Amniotic epithelial cell (primary cell): ENCODE measurements around the gene CEP112.

Experiments
- DNase-seq: peaks from one replicate; pipeline ENCODE4 v3.0.0-alpha.2; 2010; ENCODE audit warnings: low read depth

CEP112 gene

GRCh38 chr17:65985571-65985970 lies 206.4 kb downstream of the CEP112 start:
- no peak for DNase-seq

DNA sequence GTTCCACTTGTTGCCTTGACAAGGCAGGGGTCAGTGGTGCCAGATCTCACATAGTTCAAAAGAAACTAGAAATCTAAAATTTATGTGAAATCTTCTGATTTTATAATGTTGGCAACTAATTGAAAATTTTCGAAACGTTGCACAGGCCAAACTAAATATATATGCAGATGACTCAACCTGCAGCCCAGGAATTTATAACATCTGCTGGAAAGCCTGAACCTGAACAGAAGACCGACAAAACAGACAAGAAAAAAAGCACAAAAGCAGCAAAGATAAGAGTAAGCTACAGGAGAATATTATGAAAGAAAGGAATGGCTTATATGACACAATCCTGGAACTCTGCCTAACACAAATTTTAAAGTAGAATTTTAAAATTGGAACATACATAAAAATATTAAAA lies 207.6 kb downstream of the CEP112 start:
- peak; percentile 73 for DNase-seq

DNA sequence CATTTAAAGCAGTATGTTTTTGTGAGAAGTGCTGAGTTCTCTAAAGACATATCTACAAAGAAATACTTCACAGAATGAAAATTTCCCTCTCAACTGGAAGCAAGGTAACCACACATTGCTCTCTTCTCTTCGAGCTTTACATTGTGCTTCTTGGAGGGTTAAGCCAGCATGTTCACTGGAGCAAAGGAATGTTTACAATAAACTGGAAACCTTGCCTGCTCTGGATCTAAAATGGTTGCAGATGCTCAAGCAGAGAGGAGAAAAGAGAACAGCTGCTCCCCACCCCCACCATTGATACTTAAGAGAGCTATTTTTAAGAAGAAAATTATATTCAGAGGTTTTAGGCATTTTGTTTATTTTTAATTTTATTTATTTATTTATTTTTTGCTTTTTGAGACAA lies 213.1 kb downstream of the CEP112 start:
- DNase-seq, result no peak

DNA sequence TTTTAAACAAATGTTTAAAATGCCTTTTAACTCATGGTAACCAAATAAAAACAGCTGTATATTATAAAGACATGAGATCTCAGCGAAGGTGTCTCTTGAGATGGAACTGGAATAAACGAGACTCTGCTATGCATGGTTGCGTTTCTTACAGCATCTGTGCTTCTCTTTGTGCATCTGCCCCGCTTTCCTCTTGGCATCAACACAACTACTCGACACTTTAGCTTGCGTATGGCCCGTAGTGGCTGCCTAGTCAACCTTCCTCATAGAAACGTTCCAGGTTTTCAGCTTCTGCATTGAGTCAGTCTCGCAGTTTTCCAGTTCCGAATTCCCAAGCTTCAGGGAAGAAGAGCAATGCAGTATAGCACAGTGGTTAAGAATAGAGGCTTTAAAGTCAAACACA lies 214.9 kb downstream of the CEP112 start:
- no peak for DNase-seq

DNA sequence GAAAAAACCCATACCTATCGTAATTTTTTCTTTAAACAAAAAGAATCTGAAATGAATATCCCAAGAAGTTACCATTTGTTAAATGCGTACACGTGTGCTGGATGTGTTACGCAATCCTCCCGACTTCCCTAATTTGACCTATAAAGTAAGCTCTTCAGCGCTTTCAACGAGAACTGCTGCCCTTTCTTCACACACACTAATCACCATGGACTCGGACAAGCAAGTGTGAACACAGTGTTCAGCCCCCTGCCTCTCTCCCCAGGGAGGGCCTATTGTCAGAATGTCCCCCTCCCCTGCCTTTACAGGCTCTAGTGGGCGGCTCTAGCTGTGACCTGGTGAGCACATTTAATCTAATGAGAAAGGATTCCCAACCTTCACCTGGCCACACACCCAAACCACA lies 216.1 kb downstream of the CEP112 start:
- DNase-seq, result peak; percentile 13

- DNase-seq, result no peak
Measured at GRCh38 chr17:65973237-65973636, 218.7 kb downstream of the CEP112 start.

DNA sequence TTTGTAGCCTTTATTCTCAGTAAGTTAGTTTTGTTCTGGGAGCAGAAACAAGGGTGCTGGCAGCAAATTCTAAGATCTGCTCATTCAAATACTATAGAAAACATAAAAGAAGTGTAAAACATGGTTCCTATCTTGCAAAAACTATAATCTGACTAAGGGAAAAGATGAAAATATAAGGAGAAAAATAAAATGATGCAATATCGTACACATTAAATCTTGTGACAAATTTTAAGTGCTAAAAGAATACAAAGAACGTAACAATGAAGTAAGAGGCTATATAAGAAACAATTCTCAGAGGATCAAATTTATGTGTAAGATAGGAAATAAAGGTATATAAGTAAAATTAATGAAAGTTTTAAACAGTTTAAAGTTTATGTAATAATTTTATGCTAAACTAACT lies 224.6 kb downstream of the CEP112 start:
- no peak for DNase-seq

DNA sequence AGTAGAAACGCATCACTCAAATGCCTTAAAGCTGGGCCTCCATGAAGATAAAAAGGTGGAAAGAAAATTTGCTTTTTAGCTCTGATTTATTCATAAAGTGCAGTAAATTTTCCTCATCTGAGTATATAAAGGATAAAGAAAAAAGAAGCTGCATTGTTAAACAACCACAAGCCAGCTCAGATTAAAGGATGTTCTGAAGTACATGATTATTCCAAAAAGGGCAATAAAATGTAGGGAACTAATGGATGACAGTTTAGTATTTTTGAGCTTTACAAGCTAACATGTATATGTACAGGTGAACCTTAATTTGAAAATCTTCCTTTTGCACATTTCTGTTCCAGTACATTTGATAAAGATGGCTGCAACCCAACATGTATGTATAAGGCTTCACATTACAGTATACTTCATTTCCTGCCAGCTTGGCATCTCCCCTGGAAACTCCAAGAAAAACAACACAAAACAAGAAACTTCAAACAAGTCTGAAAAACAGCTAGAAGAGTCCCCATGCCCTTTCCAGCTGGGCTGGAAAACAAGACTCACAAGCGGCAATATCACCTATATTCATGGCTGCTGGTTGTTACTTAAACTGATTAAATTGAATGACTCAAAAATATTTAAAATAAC lies 225.7 kb downstream of the CEP112 start:
- no peak for DNase-seq

- DNase-seq, result no peak
Measured at GRCh38 chr17:65963179-65963578, 228.8 kb downstream of the CEP112 start.

DNA sequence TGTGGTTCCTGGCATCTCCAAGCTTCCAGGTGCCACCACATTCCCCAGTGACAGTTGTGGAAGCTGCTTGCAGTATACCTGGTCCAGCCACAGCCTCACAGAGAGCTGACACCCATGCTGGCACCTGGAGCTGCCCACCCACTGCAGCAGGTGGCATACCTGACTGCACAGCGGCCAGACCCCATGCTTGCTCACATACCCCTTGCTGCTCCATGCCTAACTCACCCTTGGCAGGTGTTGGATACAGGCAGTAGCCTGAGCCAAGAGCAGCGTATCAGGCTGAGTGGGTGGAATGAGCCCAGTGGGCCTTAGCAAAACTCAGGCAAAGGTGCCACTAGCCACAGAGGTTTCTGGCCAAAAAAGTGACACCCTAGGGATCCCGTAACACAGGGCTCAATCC lies 232.3 kb downstream of the CEP112 start:
- no peak for DNase-seq

DNA sequence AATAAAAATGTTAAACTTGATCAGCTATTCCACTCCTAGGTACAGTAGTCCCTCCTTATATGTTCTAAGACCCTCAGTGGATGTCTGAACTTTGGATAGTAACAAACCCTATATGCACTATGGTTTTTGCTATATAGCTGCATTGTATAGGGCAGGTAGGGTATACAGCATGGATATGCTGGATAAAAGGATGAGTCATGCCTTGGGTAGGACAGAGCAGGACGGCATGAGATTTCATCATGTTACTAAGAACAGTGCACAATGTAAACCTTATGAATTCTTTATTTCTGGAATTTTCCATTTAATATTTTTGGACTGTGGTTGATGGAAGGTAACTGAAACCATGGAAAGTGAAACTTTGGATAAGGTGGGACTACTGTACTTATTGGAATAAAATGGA lies 235.1 kb downstream of the CEP112 start:
- peak; percentile 45 for DNase-seq

DNA sequence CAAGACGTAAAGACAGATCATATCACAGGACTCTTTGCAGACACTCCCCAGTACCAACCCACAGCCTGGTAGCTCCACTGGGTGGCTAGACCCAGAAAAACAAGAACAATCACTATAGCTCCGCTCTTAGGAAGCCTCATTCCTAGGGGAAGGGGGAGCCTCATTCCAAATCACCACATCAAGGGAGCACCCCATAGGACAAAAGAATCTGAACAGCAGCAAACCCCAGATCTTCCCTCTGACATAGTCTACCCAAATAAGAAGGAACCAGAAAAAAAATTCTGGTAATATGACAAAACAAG lies 237.8 kb downstream of the CEP112 start:
- DNase-seq, result no peak

DNA sequence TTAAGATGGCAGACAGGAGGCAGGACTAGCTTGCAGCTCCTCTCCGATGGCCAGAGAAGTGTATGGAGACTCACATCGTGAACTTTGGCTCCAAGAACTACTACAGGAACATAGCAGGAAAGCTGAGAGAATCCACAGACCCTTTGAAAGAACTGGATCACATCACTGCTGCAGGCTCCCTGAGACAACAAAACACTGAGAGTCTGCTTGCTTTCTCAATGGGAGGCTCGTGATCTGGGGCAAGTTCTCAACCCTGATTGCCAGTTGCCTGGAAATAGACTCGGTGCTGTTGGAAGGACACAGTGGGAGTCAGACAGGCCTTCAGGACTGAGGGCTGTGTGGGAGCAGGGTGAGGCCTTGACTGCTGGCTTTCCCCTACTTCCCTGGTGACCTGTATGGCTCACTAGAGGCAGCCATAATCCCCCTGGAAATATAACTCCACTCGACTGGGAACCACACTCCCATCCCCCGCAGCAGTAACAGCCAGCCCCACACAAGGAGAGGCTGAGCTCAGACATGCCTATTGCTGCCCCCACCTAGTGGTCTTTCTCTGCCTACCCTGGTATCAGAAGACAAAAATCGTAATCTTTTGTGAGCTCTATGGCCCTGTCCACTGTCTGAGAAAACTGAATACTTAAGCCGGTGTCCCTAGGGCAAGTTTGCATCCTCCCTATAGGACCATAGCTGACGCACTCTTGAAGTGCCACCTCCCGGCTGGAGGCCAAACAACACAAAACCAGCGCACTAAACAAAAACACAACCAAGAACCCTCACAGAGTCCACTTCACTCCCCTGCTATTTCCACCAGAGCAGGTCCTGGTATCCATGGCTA lies 238.4 kb downstream of the CEP112 start:
- no peak for DNase-seq

- no peak for DNase-seq
Measured at GRCh38 chr17:65952586-65952985, 239.3 kb downstream of the CEP112 start.

- no peak for DNase-seq
Measured at GRCh38 chr17:65952015-65952414, 239.9 kb downstream of the CEP112 start.

- DNase-seq, result no peak
Measured at GRCh38 chr17:65947831-65948230, 244.1 kb downstream of the CEP112 start.

DNA sequence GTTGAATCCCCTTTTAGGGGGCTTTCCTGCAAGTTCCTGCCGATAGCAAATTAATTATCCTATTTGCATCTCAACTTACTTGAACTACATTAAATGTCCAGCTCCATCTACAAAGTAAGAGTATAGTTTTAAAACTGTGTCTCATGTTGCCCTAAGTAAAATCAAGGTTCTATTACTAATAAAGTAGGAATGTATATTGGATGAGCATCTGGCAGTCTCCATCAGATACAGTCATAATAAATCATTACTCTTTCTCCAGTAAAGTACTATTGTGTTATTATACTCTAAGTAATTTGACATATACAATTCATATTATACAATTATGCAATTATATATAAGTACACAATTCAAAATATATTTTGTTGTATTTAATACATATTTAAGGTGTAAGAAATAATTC lies 249.3 kb downstream of the CEP112 start:
- no peak for DNase-seq

DNA sequence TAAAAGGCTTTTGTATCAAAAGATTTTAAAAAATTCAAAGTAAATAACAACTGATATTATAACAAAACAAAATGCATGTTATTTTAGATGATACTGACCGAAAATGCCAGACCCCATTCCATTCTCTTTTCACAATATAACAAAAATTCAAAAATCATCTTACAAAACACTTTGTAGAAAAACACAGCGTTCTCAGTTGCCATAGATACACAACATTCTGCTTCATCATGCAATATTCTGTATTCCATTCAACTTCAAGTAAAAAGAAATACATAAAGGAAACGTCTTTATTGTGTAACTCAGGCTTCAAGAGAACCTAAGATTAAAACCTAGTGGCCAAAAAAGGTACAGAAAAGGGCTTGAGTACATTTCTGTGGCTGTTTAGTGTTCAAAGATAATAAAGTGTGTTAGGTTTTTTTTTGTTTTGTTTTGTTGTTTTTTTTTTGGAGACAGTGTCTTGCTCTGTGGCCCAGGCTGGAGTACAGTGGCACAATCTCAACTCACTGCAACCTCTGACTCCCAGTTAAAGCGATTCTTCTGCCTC lies 250.5 kb downstream of the CEP112 start:
- peak; percentile 20 for DNase-seq

DNA sequence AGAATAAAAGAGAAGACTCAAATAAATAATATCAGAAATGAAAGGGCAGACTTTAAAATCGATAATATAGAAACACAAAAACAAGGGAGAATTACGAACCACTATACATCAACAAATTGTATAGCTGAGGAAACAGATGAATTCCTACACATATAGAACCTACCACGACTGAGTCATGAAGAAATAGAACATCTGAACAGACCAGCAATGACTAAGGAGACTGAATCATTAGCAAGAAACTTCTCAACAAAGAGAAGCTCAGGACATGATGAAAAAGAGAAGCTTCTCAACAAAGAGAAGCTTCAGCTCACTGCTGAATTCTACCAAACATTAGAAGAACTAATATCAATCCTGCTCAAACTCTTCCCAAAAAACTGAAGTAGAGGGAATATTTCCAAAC lies 255.9 kb downstream of the CEP112 start:
- DNase-seq, result peak; percentile 37

DNA sequence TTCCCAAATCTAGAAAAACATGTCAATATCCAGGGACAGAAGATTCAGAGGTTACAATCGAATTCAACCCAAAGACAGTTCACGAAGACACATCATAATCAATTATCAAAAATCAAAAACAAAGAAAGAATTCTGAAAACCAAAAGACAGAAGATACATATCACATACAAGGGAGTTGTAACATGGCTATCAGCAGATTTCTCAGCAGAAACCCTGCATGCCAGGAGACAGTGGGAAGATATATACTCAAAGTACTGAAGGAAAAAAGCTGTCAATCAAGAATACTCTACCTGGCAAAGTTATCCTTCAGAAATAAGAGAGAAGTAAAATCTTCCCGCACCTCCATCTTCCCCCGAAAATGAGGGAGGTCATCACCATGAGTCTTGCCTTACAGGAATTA lies 258.6 kb downstream of the CEP112 start:
- DNase-seq, result no peak

DNA sequence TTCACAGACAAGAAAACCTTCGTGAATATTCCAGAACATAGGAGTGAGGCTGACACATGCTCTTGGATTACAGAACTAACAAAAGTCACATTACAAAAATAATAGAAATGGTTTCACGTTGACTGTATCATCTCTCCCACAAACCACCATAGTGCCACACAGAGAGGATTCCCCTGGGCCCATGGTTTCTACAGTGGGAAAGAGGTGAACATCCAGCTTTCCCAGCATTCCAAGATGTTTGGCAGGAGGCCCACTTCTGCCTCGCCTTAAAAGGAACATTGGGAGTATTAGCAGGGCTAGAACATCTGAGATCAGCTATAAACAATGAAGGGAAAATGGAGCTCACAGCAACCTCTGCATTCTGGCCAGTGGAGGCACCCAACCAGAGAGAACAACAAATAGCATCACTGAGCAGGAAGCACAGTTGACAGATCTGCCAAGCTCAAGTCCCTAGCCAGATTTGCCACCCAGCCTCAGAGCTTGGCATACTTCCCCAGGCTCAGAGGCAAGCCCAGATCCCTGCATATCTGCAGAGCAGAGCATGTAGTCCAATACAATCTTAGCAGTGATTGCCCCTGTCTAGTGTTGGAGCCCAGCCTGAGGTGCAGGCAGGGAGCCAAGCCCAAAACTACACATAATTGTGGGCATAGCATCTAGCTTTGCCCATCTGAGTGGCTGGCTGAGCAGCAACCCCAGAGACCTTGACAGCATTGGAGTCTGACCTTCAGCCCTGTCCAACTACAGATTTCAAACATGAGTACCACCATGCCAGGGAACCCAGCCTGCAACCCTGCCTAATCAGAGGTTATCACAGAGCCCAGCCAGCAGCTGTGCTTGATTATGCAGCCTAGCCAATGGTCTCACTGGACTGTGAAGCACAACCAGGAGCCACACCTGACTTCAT lies 260.4 kb downstream of the CEP112 start:
- peak; percentile 14 for DNase-seq

GRCh38 chr17:65930140-65930730 lies 261.7 kb downstream of the CEP112 start:
- no peak for DNase-seq
